K562 (cell line): Measurements from ENCODE around the gene CTTNBP2NL. TPM values are rescaled to one million over a fixed set of nuclear protein-coding genes. Genes with fewer than 3 reads are reported as not detected.

Source experiments
- ARID4B ChIP-seq: sonication (generic); formaldehyde crosslinking; IDR thresholded peaks from 2 replicates; pipeline ENCODE4 v1.8.0; 2022; ENCODE audit warnings: mild to moderate bottlenecking, missing genetic modification reagents
- EP400 ChIP-seq: fragments of 450-650 bp; IDR thresholded peaks from 2 replicates; pipeline ENCODE4 v1.6.1; 2017; ENCODE audit warnings: antibody characterized with exemption, mild to moderate bottlenecking, moderate library complexity
- ETV6 ChIP-seq, 3 experiments: fragments of 150-350 bp in 1 of 3; sonication (generic) in 1 of 3; formaldehyde crosslinking in 1 of 3; IDR thresholded peaks; 2 replicates each; pipeline versions ENCODE4 v1.6.1 to v1.8.0; 2014 to 2022; ENCODE audit warnings: borderline replicate concordance in 2 of 3, low read depth in 2 of 3, antibody characterized with exemption in 1 of 3, low read length in 1 of 3, mild to moderate bottlenecking in 1 of 3, missing genetic modification reagents in 1 of 3
- FOXP1 ChIP-seq: sonication (generic); formaldehyde crosslinking; IDR thresholded peaks from 2 replicates; pipeline ENCODE4 v1.8.0; 2022; ENCODE audit warnings: mild to moderate bottlenecking, missing genetic modification reagents
- KLF13 ChIP-seq: fragments of 450-650 bp; IDR thresholded peaks from 2 replicates; pipeline ENCODE4 v1.6.1; 2016; ENCODE audit warnings: missing genetic modification characterization, low read depth, mild to moderate bottlenecking, missing compliant biosample characterization, moderate library complexity, borderline replicate concordance
- MAFF ChIP-seq: IDR thresholded peaks from 2 replicates; pipeline ENCODE4 v1.6.1; 2012; ENCODE audit warnings: low read length, improper control_type of control experiment
- MYC ChIP-seq, 2 experiments: fragments of 250-450 bp in 1 of 2; sonication (Bioruptor Pico) in 1 of 2; IDR thresholded peaks; 2 replicates each; pipeline versions ENCODE4 v1.5.1 to v1.6.1; 2012 to 2021; ENCODE audit warnings: low read depth in 2 of 2, borderline replicate concordance in 1 of 2, improper control_type of control experiment in 1 of 2, low read length in 1 of 2, mild to moderate bottlenecking in 1 of 2, moderate library complexity in 1 of 2
- MYNN ChIP-seq, 2 experiments: sonication (generic); formaldehyde crosslinking in 1 of 2; IDR thresholded peaks; 2 replicates each; pipeline versions ENCODE4 v1.5.0 to v1.6.1; 2016 to 2020; ENCODE audit warnings: antibody characterized with exemption in 1 of 2, missing genetic modification reagents in 1 of 2
- NR4A1 ChIP-seq, 2 experiments: fragments of 250-450 bp in 1 of 2; fragments of 450-650 bp in 1 of 2; sonication (Bioruptor Pico) in 1 of 2; IDR thresholded peaks; 2 replicates each; pipeline versions ENCODE4 v1.4.0 to v1.6.1; 2016 to 2020; ENCODE audit warnings: mild to moderate bottlenecking in 2 of 2, missing compliant biosample characterization in 1 of 2, missing genetic modification characterization in 1 of 2, moderate library complexity in 1 of 2
- RNF2 ChIP-seq: sonication (generic); IDR thresholded peaks from 2 replicates; pipeline ENCODE4 v1.6.1; 2016
- SMAD4 ChIP-seq: fragments of 250-450 bp; sonication (Bioruptor Pico); conservative IDR thresholded peaks from 2 replicates; pipeline ENCODE4 v1.8.0; 2021; ENCODE audit warnings: inconsistent platforms, mild to moderate bottlenecking, moderate library complexity
- SMARCA4 ChIP-seq: fragments of 450-650 bp; IDR thresholded peaks from 2 replicates; pipeline ENCODE4 v1.6.1; 2016
- TEAD1 ChIP-seq, 2 experiments: fragments of 450-650 bp in 1 of 2; sonication (generic) in 1 of 2; formaldehyde crosslinking; IDR thresholded peaks; 2 replicates each; pipeline versions ENCODE4 v1.4.0 to v1.8.0; 2020 to 2022; ENCODE audit warnings: mild to moderate bottlenecking in 2 of 2, missing genetic modification reagents in 1 of 2
- ZNF146 ChIP-seq: IDR thresholded peaks from one replicate; pipeline ENCODE4 v1.6.1; 2018; ENCODE audit warnings: missing compliant biosample characterization; ENCODE audit not compliant: unreplicated experiment
- ZNF184 ChIP-seq: sonication (generic); formaldehyde crosslinking; IDR thresholded peaks from 2 replicates; pipeline ENCODE4 v1.5.0; 2020; ENCODE audit warnings: missing genetic modification reagents
- ZNF311 ChIP-seq: fragments of 250-450 bp; sonication (Bioruptor Pico); IDR thresholded peaks from 2 replicates; pipeline ENCODE4 v1.4.0; 2020; ENCODE audit warnings: mild to moderate bottlenecking, moderate library complexity
- ZNF77 ChIP-seq: fragments of 250-450 bp; sonication (Bioruptor Pico); IDR thresholded peaks from 2 replicates; pipeline ENCODE4 v1.5.0; 2020
- polyA plus RNA-seq, 8 experiments: library from polyadenylated mRNA; depleted of rRNA in 4 of 8; stranded (reverse) in 5 of 8; unstranded in 3 of 8; fragments of >200 nt; fragmentation: Nextera tagmentation in 2 of 8; fragmentation: Illumina TruSeq in 1 of 8; extraction: Ambion mirVana in 2 of 8; extraction: Trizol in 1 of 8; gene quantifications; 2 replicates each; pipeline versions ENCODE4 v1.2.1 to v1.2.3, GENCODE V29; 2011 to 2014; ENCODE audit warnings: inconsistent platforms in 1 of 8, missing spikeins in 1 of 8
- total RNA-seq, 7 experiments: library from RNA; depleted of rRNA in 6 of 7; stranded (reverse); fragments of >200 nt in 6 of 7; fragmentation: Illumina TruSeq in 2 of 7; extraction: Trizol in 2 of 7; gene quantifications; 2 replicates each; pipeline versions ENCODE4 v1.2.1 to v1.2.3, GENCODE V29; 2011 to 2021; ENCODE audit warnings: low replicate concordance in 1 of 7
- TF ChIP-seq, protein P1 (sequence below): fragments of 200-800 bp; sonication (Bioruptor generic); IDR thresholded peaks from 2 replicates; pipeline ENCODE4 v1.6.1; 2017; ENCODE audit warnings: missing genetic modification characterization, missing compliant biosample characterization
- TF ChIP-seq, protein P2 (sequence below): IDR thresholded peaks from 2 replicates; pipeline ENCODE4 v1.6.1; 2014; ENCODE audit warnings: antibody characterized with exemption

The CTTNBP2NL gene
- total and polyA plus RNA-seq, 9 of the 15 experiments (the other 6 are each of a cell fraction or from before 2014, with no cell fraction given), result 0.27 to 1.4 (median 0.62) TPM

DNA sequence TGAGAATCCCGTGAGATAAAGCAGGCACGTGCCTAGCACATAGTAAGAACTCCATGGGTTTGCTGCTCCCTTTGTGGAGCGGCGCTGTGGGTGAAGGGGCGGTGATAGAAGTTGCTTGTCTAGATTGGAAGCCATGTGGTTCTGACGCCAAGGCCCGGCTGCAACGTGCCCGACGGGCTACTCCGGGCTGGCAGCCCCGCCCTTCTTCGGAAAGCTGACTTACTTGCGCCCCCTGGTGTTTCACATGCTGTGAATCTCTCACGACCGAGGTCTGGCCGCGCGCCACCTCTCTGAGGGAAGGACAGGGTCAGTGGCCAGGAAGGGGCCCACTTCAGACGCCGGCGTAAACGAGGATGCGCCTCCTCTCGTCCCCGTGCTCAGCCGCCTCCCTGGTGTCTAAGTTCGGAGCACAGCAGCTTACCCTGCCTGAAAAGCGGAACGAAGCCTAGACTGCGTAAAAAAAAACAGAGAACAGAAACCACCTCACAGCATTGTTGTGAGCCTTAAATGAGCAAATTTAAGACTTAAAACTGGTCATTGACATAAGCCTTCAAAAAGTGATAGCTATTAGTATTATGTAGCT is 70.2 kb downstream of the CTTNBP2NL start (continued):
- TF ChIP-seq KLF13 (tag), result peak; percentile 94
- TF ChIP-seq ETV6 (IDR thresholded peaks at IDR 0.05; ENCODE audit: borderline replicate concordance in 1 of 2, low read depth in 2 of 2, low read length in 1 of 2), result no peak
- peak; percentile 87; the same call in 1 of the 2 replicates for TF ChIP-seq ETV6 (CRISPR knock-in tag; IDR thresholded peaks at IDR 0.05; ENCODE audit: borderline replicate concordance)
- TF ChIP-seq ZNF311 (CRISPR knock-in tag), result no peak
- no peak for TF ChIP-seq NR4A1 (CRISPR knock-in tag; IDR thresholded peaks at IDR 0.05)
- 0 out of 2 replicates have a peak, but pooled peaks have one; percentile 57 for TF ChIP-seq NR4A1 (tag; IDR thresholded peaks at IDR 0.05)
- peak; percentile 97 for TF ChIP-seq MYC (IDR thresholded peaks at IDR 0.05; ENCODE audit: low read depth, low read length)
- peak; percentile 68; the same call in 1 of the 2 replicates for TF ChIP-seq MYC (CRISPR knock-in tag; IDR thresholded peaks at IDR 0.05; ENCODE audit: borderline replicate concordance, low read depth)
- TF ChIP-seq MAFF, result no peak
- no peak for TF ChIP-seq ZNF77 (CRISPR knock-in tag)
- TF ChIP-seq RNF2, result peak; percentile 69
- TF ChIP-seq, protein P1, sequence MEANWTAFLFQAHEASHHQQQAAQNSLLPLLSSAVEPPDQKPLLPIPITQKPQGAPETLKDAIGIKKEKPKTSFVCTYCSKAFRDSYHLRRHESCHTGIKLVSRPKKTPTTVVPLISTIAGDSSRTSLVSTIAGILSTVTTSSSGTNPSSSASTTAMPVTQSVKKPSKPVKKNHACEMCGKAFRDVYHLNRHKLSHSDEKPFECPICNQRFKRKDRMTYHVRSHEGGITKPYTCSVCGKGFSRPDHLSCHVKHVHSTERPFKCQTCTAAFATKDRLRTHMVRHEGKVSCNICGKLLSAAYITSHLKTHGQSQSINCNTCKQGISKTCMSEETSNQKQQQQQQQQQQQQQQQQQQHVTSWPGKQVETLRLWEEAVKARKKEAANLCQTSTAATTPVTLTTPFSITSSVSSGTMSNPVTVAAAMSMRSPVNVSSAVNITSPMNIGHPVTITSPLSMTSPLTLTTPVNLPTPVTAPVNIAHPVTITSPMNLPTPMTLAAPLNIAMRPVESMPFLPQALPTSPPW (CRISPR knock-in tag), result peak; percentile 94
- peak; percentile 81 for TF ChIP-seq EP400
- no peak for TF ChIP-seq ZNF146 (CRISPR knock-in tag)
- TF ChIP-seq FOXP1 (CRISPR knock-in tag), result peak; percentile 95; the same call in 1 of the 2 replicates
- peak; percentile 78; the same call in 1 of the 2 replicates for TF ChIP-seq ARID4B (CRISPR knock-in tag)
- peak; percentile 34; the same call in 1 of the 2 replicates for TF ChIP-seq SMARCA4
- TF ChIP-seq MYNN (IDR thresholded peaks at IDR 0.05), result peak; percentile 67; the same call in 1 of the 2 replicates
- no peak for TF ChIP-seq MYNN (CRISPR knock-in tag; IDR thresholded peaks at IDR 0.05)
- peak; percentile 65 for TF ChIP-seq SMAD4 (CRISPR knock-in tag)
- TF ChIP-seq, protein P2, sequence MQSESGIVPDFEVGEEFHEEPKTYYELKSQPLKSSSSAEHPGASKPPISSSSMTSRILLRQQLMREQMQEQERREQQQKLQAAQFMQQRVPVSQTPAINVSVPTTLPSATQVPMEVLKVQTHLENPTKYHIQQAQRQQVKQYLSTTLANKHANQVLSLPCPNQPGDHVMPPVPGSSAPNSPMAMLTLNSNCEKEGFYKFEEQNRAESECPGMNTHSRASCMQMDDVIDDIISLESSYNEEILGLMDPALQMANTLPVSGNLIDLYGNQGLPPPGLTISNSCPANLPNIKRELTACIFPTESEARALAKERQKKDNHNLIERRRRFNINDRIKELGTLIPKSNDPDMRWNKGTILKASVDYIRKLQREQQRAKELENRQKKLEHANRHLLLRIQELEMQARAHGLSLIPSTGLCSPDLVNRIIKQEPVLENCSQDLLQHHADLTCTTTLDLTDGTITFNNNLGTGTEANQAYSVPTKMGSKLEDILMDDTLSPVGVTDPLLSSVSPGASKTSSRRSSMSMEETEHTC, result 0 out of 2 replicates have a peak, but pooled peaks have one; percentile 38
- peak; percentile 26 to 78; a peak in 2 of 4 replicates for TF ChIP-seq TEAD1 (CRISPR knock-in tag; IDR thresholded peaks at IDR 0.05)
- no peak for TF ChIP-seq ZNF184
